NCI-H510A (cell line): ENCODE results near the gene SETD4.
"Not testable (repeated sequence)": the region's sequence is repeated elsewhere in the genome, so short reads cannot be mapped to it uniquely, and the experiment has no call there.

Experiments
- DNase-seq: peaks from one replicate; lab custom pipeline; 2025; lab: John Stamatoyannopoulos, UW

The SETD4 gene

GRCh38 chr21:36060159-36060921, at the start of gene SETD4:
TSS of gene SETD4 (minus strand) at chr21:36060526. CDS start at chr21:36058888, 1,638 bp downstream.
- peak; percentile 95 for DNase-seq

DNA sequence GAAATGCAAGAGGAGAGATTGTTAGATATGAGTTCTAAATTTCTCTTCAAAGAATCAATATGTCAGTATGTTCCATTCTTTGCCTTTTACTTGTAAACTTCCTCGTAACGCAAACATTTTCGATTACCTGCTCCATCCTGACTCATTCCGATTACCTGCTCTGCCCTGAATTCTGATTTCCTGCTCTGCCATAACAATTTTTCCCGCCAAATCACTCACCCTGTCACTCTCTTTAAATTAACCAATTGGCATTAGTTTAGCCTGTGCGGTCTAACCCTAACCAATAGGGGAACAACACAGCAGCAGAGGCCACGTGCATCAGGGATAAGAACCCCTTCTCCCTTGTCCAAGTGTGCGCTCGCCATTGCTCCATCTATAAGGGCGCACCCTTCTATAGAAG, 49.5 kb upstream of the SETD4 start:
- DNase-seq: no peak

- DNase-seq: no peak
Measured at GRCh38 chr21:36105327-36105842, 45.1 kb upstream of the SETD4 start.

DNA sequence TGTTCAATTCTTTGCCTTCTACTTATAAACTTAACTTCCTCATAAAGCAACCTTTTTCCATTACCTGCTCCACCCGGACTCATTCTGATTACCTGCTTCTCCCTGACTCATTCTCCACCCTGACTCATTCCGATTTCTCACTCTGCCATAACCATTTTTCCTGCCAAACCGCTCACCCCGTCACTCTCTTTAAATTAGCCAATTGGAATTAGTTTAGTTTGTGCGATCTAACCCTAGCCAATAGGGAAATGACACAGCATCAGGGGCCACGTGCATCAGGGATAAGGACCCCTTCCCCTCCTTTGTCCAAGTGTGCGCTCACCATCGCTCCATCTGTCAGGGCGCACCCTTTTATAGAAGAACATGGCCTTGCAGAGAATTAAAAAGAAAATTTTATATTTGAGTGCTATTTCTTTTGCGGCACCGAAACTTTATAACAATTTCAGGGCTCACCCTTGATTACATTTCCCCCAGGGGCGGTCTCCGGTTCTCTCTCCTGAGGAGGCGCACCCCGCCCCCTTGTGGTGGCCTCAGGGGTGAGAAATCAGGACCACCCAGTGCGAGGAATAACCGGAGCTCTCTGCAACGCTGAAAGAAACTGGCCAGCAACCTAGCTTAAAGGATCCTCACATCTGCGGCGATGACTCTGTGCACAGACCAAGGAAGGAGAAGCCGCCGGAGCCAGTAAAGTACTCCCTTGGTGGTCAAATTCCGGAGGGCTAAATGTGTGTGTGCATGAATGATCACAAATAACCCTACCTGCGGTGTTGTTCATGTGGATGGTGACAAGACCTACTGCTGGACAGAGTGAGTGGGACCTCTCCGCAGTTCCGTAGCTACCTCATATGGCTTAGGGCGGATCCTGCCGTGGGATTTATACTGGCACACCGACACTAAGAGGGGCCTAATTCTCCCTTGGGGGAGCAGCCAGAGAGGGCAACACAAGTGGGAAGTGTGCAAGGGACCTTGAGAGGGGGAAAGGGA, 44.3 kb upstream of the SETD4 start:
- DNase-seq: no peak

- no peak for DNase-seq
Measured at GRCh38 chr21:36103434-36103833, 43.1 kb upstream of the SETD4 start.

- no peak for DNase-seq
Measured at GRCh38 chr21:36100971-36101641, 40.8 kb upstream of the SETD4 start.

DNA sequence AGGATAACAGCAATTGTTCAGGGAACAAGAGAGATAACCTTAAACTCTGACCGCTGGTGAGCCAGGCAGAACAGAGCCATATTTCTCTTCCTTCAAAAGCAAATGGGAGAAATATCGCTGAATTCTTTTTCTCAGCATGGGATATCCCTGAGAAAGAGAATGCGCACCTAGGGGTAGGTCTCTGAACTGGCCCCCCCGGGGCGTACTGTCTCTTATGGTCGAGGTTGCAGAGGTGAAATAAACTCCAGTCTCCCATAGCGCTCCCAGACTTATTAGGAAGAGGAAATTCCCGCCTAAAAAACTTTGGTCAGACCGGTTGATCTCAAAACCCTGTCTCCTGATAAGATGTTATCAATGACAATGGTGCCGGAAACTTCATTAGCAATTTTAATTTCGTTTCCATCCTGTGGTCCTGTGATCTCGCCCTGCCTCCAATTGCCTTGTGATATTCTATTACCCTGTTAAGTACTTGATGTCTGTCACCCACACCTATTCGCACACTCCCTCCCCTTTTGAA, 39.4 kb upstream of the SETD4 start:
- not testable (repeated sequence) for DNase-seq

GRCh38 chr21:36099000-36099399, 38.7 kb upstream of the SETD4 start:
- no peak for DNase-seq

DNA sequence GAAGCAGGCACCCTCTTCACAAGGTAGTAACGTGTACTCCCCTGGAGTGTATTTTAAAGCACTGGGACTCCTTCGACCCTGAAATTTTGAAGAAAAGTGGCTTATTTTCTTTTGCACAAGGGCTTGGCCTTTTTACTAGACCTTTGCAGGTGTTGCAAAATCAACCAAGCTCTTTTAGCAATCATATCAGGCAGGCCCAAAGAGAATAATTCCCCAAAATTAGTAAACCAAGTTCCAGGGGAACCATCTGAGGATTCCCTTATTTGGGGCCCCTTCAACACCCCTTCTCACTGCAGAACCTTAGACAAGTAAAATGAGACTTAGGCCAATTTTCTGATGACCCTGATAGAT, 37.8 kb upstream of the SETD4 start:
- DNase-seq: no peak

- no peak for DNase-seq
Measured at GRCh38 chr21:36097427-36098181, 37.3 kb upstream of the SETD4 start.

- no peak for DNase-seq
Measured at GRCh38 chr21:36096398-36097290, 36.3 kb upstream of the SETD4 start.

- DNase-seq: no peak
Measured at GRCh38 chr21:36093512-36093911, 33.2 kb upstream of the SETD4 start.

GRCh38 chr21:36092681-36093080, 32.4 kb upstream of the SETD4 start:
- DNase-seq: no peak

GRCh38 chr21:36089946-36090345, 29.6 kb upstream of the SETD4 start:
- DNase-seq: no peak

DNA sequence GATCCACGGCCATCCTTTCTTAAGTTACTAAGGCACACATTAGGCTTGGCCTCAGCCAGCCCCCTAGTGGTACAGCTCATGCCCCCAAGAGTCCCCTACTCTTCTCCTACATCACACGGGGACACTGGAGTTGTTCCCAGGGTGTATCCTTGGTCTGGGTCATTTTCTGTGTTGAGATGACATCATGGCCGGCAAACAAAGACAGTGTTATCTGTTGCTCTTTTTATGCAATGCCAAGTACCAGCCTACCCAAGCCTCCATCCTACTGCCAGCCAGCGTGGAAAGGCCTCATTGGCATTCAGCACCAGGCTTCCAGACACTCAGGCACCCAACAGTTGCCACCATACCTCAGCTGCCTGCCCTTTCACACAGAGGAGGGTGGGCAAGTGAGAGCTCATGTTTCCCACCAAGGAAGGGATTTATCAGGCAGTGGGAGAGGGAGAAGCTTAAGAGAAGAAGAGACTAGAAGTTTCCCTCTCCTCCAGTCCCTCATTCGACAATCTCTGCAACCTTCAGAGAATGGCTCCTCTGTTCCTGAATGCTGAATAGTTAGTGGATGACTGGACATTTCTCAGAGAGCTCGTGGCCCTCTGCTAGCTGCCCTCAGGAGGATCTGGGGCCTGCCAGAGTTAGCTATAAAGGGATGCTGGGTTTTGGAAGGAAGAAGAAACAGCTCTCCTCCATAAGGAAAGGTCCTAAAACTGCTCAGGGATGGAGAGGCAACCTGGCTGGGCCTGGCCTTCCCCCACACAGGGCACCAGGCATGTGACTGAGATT, 27.2 kb upstream of the SETD4 start:
- no peak for DNase-seq

- DNase-seq: no peak
Measured at GRCh38 chr21:36082237-36082664, 21.9 kb upstream of the SETD4 start.

GRCh38 chr21:36080386-36080785, 20.1 kb upstream of the SETD4 start:
- no peak for DNase-seq

GRCh38 chr21:36079671-36080070, 19.3 kb upstream of the SETD4 start:
- no peak for DNase-seq

DNA sequence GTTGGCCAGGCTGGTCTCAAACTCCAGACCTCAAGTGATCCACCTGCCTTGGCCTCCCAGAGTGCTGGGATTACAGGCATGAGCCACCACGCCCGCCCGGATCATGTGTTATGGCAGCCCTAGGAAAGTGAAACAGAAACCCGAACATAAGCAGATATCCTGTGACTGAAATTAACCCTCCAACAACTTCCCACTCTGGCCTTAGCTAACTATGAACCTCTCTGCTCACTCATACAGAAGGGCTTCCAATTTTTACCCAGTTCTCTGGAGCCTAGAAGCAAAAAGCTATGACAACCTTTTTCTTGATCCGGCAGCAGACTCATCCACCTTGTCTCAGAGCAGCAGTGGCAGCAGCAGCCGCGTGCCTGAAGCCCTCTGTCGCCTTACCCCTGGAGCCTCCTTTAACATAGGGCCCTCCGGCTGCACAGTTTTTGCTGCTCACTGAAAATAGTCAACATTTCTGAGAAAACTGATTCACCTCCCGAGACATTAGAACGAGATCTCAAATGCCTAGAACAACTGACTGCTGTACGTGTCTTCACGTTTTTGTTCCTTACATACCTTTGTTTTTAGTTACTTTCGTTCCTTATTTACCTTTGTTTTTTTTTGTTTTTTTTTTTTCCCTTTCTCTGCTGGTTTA, 18.8 kb upstream of the SETD4 start:
- DNase-seq: no peak
